HG02884 (cell line): ENCODE data around the gene PIM1.
"Not testable (repeated sequence)": the region's sequence is repeated elsewhere in the genome, so short reads cannot be mapped to it uniquely, and the experiment has no call there.

Experiments
- ATAC-seq: cut with Tn5 transposase; IDR thresholded peaks from one replicate; pipeline ENCODE4 v1.9.1; 2021; ENCODE audit warnings: mild to moderate bottlenecking, moderate library complexity; ENCODE audit not compliant: unreplicated experiment

Gene PIM1

DNA sequence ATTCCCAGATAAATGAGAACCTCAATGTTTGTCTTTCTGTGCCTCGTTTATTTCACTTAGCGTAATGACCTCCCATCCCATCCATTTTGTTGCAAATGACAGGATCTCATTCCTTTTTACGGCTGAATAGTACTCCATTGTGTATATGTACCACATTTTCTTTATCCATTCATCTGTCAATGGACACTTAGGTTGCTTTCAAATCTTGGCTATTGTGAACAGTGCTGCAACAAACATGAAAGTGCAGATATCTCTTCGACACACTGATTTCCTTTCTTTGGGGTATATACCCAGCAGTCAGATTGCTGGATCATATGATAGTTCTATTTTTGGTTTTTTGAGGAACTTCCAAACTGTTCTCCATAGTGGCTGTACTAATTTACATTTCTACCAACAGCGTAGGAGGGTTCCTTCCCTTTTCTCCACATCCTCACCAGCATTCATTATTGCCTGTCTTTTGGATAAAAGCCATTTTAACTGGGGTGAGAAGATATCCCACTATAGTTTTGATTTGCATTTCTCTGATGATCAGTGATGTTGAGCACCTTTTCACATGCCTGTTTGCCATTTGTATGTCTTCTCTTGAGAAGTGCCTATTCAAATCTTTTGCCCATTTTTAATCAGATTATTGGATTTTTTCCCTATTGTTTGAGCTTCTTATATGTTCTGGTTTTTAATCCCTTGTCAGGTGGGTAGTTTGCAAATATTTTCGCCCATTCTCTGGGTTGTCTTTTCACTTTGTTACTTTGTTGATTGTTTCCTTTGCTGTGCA lies 16.2 kb downstream of the PIM1 start:
- ATAC-seq, result not testable (repeated sequence)

DNA sequence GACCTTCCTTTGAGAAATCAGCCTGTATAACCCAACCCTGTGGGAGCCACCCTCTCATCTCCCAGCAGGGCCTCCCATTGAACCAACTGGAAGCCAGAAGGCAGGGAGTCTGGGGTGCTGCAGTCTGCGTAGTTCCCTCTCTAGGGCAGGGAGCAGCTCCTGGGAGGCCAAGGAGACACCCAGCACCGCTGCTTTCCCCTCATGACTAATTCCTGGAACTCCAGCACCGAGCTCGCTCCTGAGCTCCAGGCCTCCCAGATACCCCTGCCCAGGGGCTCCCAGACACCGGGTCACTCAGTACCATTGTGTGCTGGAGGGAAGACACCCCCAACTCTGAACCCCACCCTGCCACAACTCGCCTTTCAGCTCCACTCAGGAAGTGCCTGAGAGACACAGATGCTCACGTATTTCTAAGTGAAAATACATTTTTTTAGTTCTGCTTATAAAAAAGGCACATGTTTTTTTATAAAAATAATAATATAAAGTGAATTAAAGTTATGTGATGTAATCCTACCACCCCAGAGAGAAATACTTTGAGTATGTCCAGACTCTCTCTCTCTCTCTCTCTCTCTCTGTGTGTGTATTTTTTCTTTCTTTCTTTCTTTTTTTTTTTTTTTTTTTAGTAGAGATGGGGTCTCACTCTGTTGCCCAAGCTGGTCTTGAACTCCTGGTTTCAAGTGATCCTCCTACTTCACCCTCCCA lies 17.5 kb downstream of the PIM1 start:
- no peak for ATAC-seq

DNA sequence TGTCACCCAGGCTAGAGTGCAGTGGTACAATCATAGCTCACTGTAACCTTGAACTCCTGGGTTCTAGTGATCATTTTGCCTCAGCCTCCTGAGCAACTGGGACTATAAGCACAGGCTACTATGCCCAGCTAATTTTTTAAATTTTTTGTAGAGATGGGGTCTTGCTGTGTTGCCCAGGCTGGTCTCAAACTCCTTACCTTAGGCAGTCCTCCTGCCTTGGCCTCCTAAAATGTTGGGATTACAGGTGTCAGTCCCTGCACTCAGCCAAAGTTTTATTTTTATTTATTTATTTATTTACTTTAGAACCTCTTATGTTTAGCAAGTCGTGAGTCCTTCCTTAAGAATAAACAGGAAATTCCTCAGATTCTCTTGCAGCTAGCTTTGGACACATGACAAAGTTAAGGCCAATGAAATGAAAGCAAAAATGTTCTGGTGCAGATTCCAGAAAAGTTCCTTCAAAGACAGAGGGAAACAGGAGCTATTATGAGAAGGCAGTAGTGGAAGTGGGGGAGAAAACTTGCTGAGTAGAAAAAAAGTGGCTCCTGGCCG lies 19.1 kb downstream of the PIM1 start:
- no peak for ATAC-seq

DNA sequence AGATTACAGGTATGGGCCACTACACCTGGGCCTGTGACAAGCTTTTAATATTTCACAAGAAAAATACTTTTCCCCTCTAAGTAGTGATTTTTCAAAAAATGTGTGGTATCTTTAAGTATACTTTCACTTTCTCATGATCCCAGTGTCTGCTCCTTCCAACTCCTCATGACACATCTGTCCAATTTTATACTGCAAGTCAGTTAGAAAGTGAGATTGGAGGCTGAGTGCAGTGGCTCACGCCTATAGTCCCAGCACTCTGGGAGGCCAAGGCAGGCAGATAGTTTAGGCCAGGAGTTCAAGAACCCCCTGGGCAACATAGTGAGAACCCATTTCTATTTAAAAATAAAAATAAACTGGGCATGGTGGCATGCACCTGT lies 20.2 kb downstream of the PIM1 start:
- ATAC-seq, result no peak

DNA sequence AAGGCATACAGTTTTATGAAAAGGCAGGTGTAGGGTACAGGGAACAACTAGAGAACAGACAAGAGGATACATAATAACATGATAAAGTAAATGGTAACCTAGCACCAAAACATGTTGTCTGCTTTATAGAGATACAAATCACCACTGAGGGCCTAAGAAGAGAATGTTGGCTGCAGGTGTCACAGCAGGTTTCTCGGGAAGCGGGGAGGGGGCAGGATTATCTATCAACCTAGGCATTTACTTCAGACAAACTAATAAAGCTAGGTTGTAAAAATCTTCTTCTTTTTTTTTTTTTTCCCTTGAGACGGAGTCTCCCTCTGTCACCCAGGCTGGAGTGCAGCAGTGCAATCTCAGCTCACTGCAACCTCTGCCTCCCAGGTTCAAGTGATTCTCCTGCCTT lies 22.7 kb downstream of the PIM1 start:
- ATAC-seq, result no peak

DNA sequence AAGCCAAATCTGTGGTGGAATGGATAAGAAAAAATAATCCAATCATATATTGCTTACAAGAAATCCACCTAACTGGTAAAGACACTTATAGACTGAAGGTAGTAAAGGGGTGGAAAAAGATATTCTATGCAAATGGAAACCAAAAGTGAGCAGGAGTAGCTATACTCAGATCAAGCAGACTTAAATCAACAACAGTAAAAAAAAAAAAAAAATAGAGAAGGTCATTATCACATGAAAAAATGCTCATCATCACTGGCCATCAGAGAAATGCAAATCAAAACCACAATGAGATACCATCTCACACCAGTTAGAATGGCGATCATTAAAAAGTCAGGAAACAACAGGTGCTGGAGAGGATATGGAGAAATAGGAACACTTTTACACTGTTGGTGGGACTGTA lies 24.9 kb downstream of the PIM1 start:
- ATAC-seq, result not testable (repeated sequence)

DNA sequence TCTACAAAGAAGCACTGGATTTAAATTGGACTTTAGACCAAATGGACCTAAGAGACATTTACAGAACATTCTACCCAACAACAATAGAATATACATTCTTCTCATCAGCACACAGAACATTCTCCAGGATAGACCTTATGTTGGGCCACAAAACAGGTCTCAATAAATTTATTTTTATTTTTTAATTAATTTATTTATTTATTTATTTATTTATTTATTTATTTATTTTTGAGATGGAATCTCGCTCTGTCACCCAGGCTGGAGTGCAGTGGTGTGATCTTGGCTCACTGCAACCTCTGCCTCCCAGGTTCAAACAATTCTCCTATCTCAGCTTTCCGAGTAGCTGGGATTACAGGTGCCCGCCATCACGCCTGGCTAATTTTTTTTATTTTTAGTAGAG lies 26.5 kb downstream of the PIM1 start:
- ATAC-seq, result not testable (repeated sequence)

DNA sequence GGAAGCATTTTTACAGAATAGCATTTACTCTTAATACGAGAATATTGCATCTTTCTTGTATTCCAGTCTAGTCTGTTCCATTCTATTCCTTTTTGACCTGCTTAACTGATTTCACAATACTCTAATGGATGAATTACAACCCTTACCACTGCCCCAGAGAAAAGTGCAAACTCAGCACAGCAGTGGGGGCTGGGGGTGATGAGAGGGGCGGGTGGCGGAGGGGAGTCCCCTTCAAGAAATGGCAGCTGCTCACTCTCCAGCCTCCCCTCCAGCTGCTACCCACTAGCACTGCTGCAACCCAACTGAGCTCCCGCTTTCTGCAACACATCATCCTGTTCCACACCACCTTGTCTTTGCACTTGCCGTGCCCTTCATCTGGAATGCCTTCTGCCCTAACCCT lies 30.1 kb downstream of the PIM1 start:
- no peak for ATAC-seq

DNA sequence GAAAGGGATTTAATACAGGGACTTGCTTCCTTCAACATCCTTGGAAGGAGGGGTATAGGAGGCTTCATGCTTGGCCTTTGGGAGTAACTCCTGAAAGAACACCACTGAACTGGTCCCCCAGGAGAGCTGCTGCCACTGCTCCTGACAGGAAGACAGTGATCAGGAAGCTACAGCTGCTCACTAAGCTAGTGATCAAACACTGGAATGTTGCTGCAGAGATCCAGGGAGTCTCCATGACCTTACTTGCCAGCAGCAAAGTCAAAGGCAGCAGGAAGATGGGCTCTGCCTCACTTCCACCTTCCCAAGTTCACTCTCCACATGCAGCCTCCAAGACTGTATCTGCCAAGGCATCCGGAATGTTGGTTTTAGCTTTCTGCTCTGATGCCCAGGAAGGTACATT lies 31.8 kb downstream of the PIM1 start:
- no peak for ATAC-seq

DNA sequence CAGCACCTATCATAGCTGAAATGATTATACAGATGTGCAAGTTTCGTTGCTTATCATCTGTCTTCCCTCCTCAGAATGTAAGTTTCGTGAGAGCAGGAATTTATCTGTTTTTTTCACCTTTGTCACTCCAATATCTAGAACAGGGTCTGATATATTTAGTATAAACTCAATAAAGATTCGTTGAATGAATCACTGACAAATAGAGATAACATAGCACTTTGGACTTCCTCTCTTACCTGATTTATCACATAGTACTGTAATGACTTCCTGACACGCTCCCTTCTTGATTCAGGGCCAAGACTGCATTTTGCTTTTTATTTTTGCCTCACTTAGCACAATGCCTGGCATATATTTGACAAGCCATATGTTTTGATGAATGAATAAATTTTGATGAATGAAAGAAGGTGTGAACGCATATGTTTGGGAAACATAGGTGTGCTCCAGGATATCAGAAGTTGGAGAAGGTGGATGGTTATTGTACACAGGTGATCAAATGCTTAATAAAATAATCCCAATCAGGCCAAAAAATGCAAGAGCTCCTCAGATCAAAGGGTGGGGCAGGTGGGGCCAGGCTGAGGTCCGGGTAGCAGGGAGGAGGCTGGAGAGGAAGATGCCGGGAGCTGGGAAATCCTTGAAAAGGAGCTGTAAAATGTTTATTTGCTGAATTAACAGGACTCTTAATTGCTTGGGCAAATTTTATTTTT lies 33.0 kb downstream of the PIM1 start:
- ATAC-seq, result no peak

DNA sequence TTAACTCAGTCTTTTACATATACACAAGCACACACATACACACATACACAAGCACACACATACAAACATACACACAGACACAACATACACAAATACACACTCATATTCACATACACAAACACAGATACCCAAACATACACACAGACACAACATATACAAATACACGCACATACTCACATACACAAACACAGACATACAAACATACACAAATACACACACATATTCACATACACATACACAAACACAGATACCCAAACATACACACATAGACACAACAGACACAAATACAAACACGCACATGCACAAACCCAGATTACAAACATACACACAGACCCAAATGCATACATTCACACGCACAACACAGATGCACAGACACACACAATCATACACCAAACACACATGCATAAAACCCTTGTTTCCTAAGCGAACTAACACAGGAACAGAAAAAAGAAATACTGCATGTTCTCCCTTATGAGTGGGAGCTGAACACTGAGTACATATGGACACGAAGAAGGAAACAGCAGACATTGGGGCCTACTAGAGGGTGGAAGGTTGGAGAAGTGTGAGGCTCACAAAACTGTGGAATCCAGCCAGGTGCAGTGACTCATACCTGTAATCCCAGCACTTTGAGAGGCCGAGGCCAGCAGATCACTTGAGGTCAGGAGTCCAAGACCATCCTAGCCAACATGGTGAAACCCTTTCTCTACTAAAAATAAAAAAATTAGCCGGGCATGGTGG lies 34.2 kb downstream of the PIM1 start:
- no peak for ATAC-seq

DNA sequence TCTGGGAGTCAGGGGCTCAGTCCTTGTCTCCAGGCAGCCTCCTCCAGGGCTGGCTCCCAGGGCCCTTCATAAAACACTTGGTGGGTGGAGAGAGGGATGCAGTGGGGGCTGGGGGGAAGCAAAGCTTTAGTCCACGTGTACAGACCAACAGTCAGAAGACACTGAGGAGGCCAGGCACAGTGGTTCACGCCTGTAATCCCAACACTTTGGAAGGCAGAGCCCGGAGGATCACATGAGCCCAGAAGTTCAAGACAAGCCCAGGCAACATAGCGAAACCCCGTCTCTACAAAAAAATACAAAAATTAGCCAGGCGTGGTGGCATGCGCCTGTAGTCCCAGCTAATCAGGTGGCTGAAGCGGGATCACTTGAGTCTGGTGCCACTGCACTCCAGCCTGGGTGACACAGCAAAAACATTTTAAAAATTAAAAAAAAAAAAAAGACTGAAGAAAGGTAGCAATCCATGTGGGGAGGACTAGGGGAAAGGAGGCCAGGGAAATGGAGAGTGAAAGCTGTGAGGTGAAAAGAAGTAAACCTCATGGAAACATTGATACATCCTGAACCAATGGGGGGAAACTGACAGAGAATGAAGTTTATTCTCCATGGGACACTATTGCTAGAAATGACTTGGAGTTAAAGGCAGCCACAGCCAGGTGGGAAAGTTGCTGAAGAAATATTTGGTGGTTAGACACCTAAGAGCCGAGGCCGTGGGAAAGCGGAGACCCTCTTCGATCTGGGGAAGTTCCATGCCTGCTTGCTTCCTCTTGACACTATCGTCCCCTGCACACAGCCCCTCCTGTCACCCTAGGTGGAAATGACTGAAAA lies 35.4 kb downstream of the PIM1 start:
- ATAC-seq, result no peak

DNA sequence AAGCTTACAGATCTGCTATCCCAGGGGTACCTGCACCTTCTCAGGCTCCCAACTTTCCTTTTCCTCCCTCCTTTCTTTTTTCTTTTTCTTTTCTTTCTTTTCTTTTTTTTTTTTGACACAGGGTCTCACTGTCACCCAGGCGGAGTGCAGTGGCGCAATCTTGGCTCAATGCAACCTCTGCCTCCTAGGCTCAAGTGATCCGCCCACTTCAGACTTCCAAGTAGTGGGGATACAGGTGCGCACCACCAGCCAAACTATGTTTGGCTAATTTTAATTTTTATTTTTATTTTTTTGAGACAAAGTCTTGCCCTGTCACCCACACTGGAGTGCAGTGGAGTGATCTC lies 36.0 kb downstream of the PIM1 start:
- ATAC-seq, result no peak

DNA sequence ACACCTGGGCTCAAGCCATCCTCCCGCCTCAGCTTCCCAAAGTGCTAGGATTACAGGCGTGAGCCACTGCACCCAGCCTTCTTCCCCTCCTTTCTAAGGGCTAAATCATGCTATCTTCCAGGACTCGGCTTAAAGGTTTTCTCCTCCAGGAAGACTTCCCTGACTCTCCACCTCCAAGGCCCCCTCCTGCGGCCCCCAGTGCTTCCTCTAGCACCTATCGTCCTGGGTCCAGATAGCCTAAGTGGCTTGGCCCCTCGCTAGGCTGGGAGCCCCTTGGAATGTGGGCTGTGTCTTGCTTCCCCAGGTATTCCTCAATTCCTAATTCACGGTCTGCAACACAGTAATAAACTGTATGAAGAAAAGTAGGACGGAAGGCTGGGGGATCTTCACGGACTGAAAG lies 36.7 kb downstream of the PIM1 start:
- no peak for ATAC-seq

DNA sequence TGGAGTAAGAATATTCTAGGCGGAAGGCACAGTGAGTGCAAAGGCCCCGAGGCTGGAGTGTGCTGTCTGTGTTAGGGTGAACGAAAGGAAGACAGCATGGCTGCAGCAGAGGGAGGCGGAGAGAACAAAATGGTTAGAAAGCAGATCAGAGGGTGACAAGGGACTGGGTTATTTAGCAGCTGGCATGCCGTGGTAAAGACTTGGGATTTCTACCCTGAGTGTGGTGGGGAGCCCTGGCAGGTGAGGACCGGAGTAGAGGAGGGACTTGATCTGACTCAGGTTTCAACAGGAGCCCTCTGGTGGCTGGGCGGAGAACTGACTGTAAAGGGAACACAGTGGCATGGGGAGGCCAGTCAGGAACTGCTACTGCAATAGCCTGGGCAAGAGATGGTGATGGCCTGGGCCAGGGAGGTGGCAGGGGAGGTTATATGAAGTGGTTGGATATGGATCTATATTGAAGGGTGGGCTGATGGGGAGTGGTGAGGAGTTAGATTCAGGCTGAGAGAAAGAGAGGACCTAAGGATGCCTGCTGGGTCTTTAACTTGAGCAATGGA lies 38.0 kb downstream of the PIM1 start:
- ATAC-seq, result no peak

DNA sequence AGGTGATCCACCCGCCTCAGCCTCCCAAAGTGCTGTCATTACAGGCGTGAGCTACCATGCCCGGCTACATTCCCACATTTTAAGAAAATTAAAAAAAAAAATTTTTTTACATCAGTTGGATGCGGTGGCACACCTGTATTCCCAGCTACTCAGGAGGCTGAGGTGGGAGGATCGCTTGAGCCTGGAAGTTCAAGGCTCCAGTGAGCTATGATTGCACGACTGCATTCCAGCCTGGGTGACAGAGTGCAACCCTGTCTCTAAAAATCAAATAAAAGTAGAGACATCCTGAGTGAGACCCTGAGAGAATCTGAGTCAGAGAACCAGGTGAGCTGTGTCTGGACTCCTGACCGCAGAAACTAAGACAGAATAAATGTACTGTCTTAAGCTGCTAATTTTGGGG lies 38.8 kb downstream of the PIM1 start:
- no peak for ATAC-seq

DNA sequence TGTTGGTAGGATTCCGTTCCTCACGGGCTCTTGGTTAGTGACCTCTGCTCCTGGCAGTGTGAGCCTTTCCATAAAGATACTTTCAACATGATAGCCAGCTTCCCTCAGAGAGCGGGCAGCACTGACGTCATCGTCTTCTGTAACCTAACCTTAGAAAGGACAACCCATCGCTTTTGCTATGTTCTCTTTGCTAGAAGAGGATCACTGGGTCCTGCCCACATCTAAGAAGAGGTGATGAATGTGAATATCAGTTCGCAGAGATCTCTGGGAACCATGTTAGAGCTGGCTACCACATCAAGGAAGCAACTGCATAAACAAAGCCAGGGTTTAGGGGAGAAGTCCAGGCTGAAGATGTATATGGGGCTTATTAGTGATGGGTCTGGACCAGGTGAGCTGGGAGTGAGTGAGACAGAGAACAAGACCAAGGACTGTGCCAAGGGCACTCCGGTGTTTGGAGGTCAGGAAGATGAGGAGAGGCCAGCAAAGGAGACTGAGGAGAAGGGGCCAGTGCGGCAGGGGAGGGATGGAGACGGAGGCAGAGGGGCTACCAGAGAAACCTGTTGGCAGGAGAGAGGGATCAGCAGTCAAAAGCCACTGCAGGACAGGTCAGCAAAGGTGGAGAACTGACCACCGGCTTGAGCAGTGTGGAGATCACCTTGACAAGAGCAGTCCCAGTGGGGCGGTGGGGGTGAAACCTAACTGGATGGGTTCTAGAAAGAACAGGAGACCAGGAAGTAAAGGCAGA lies 39.7 kb downstream of the PIM1 start:
- ATAC-seq, result no peak

DNA sequence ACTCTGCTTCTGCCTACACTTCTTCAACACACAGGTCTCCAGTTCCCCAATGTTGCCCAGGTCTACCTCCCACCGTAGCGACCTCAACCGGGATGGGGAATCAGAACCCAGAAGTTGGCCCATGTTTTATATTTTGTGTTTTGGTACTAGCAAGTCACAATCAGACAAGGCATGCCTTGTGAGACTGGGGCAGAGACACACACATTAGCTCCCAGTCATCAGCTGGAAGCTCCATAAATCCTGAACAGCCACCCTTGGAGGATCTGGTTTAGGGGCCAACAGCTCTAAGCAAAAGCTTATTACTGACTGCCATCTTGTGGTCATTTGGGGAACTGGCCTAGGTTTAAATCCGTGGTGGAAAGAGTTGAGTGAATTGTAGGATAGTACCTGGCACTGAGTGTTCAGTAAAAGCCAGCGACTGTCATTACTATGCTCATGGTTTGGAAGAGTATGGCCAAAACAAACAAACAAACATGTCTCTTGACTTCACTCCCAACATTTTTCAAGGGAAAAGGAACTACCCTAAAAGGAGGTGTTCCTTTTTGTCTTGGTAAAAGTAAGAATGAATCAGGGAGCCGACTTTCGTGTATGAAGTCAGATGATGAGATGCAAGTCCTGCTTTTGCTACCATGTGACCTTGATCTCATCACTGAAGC lies 40.5 kb downstream of the PIM1 start:
- no peak for ATAC-seq

DNA sequence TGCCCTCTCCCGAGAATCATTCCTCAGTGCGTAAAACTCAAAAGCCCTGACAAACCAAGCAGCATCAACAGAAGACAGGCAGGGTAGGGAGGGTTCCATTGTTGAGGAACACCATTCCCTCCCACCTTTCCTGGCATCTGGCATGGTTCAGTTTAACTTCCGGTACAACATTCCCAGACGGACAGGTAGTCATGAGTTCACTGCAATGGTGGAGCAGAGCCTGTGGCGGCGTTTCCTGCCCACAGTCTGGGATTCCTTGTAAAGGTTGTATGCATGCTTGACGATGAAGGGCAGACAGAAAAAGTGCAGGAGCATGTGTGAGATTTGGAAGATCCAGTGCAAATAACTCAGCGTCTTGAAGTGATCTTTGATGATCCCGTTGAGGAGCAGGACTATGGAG lies 42.3 kb downstream of the PIM1 start:
- ATAC-seq, result no peak
